Lower leg skin (tissue), 3 donors: Measurements from ENCODE around the gene CEBPZOS.

Experiments used
- POLR2A ChIP-seq, 2 donors: fragments of 450-650 bp; IDR thresholded peaks; one replicate each; pipeline ENCODE4 v1.6.1; 2016 to 2017; ENCODE audit warnings: antibody characterized with exemption in 2 of 2, mild to moderate bottlenecking in 1 of 2, moderate library complexity in 1 of 2
- TF ChIP-seq, protein P1 (sequence below), 3 donors: fragments of 450-650 bp; IDR thresholded peaks; one replicate each; pipeline ENCODE4 v1.5.1; 2016; ENCODE audit warnings: antibody characterized with exemption in 3 of 3, mild to moderate bottlenecking in 3 of 3, moderate library complexity in 2 of 3

GRCh38 chr2:37153224-37153623 is 43.1 kb upstream of the CEBPZOS start:
- TF ChIP-seq, protein P1, sequence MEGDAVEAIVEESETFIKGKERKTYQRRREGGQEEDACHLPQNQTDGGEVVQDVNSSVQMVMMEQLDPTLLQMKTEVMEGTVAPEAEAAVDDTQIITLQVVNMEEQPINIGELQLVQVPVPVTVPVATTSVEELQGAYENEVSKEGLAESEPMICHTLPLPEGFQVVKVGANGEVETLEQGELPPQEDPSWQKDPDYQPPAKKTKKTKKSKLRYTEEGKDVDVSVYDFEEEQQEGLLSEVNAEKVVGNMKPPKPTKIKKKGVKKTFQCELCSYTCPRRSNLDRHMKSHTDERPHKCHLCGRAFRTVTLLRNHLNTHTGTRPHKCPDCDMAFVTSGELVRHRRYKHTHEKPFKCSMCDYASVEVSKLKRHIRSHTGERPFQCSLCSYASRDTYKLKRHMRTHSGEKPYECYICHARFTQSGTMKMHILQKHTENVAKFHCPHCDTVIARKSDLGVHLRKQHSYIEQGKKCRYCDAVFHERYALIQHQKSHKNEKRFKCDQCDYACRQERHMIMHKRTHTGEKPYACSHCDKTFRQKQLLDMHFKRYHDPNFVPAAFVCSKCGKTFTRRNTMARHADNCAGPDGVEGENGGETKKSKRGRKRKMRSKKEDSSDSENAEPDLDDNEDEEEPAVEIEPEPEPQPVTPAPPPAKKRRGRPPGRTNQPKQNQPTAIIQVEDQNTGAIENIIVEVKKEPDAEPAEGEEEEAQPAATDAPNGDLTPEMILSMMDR (IDR thresholded peaks at IDR 0.05) = no peak
- TF ChIP-seq POLR2A (IDR thresholded peaks at IDR 0.05) = no peak
